CD14-positive monocyte (primary cell): ENCODE data around the gene WDR5. TPM values are rescaled to one million over a fixed set of nuclear protein-coding genes. Genes with fewer than 3 reads are reported as not detected.

Source experiments
- DNase-seq, 3 donors: peaks; one replicate each; pipeline ENCODE4 v3.0.0-alpha.2; 2011 to 2022
- H2AFZ ChIP-seq: 2 replicates; pipeline ENCODE4 v1.6.0; 2012; ENCODE audit warnings: mild to moderate bottlenecking, low read depth, low read length, inconsistent platforms; ENCODE audit not compliant: insufficient read depth, poor library complexity, severe bottlenecking
- H3K27ac ChIP-seq, 2 donors: 1 replicate in 1 of 2; 2 replicates in 1 of 2; pipeline ENCODE4 v1.5.1; 2012 to 2013; ENCODE audit warnings: low read length in 2 of 2, control low read depth in 1 of 2, inconsistent platforms in 1 of 2, low read depth in 1 of 2, mild to moderate bottlenecking in 1 of 2
- H3K27me3 ChIP-seq, 2 donors: one replicate each; pipeline versions ENCODE4 v1.6.0 to v1.6.1; 2011 to 2013; ENCODE audit warnings: low read length in 2 of 2; ENCODE audit not compliant: control insufficient read depth in 2 of 2, insufficient read depth in 2 of 2
- H3K36me3 ChIP-seq, 2 donors: replicated peaks in 1 of 2; 1 replicate in 1 of 2; 2 replicates in 1 of 2; pipeline versions ENCODE4 v1.5.1 to v1.6.1; 2012 to 2013; ENCODE audit warnings: low read length in 2 of 2, control low read depth in 1 of 2, inconsistent platforms in 1 of 2, mild to moderate bottlenecking in 1 of 2; ENCODE audit not compliant: insufficient read depth in 2 of 2, control insufficient read depth in 1 of 2
- H3K4me1 ChIP-seq, 2 donors: 1 replicate in 1 of 2; 2 replicates in 1 of 2; pipeline versions ENCODE4 v1.5.1 to v1.6.1; 2012 to 2013; ENCODE audit warnings: low read length in 2 of 2, control low read depth in 1 of 2, inconsistent platforms in 1 of 2, mild to moderate bottlenecking in 1 of 2, moderate library complexity in 1 of 2; ENCODE audit not compliant: insufficient read depth in 2 of 2, control insufficient read depth in 1 of 2
- H3K4me2 ChIP-seq: replicated peaks from 2 replicates; pipeline ENCODE3; 2012; ENCODE audit warnings: low read length, moderate library complexity, mild to moderate bottlenecking; ENCODE audit not compliant: poor library complexity, severe bottlenecking; ENCODE audit errors: extremely low read depth
- H3K4me3 ChIP-seq, 3 experiments: fragments of 200-600 bp in 1 of 3; sonication (generic) in 1 of 3; replicated peaks in 1 of 3; 1 replicate in 2 of 3; 2 replicates in 1 of 3; pipeline ENCODE4 v1.5.1; 2011 to 2013; ENCODE audit warnings: low read length in 3 of 3, mild to moderate bottlenecking in 3 of 3, control low read depth in 2 of 3, low read depth in 2 of 3, inconsistent platforms in 1 of 3, moderate library complexity in 1 of 3
- H3K79me2 ChIP-seq: 2 replicates; pipeline ENCODE4 v1.6.0; 2012; ENCODE audit warnings: mild to moderate bottlenecking, control low read depth, inconsistent platforms, low read length, moderate library complexity; ENCODE audit not compliant: insufficient read depth
- H3K9ac ChIP-seq: 2 replicates; pipeline ENCODE4 v1.6.0; 2017; ENCODE audit warnings: low read length, mild to moderate bottlenecking; ENCODE audit not compliant: insufficient read depth, poor library complexity, severe bottlenecking
- H3K9me3 ChIP-seq, 2 donors: replicated peaks in 1 of 2; 1 replicate in 1 of 2; 2 replicates in 1 of 2; pipeline versions ENCODE4 v1.5.1 to v1.6.1; 2012 to 2013; ENCODE audit warnings: low read length in 2 of 2, control low read depth in 1 of 2; ENCODE audit not compliant: control insufficient read depth in 1 of 2, insufficient read depth in 1 of 2
- H4K20me1 ChIP-seq: 2 replicates; pipeline ENCODE4 v1.6.0; 2012; ENCODE audit warnings: mild to moderate bottlenecking, low read length, control low read depth, moderate library complexity; ENCODE audit not compliant: insufficient read depth
- H3K27ac Mint-ChIP-seq, 7 donors: one replicate each; pipeline ENCODE4 v1.8.0; 2020; ENCODE audit warnings: mild to moderate bottlenecking in 7 of 7, mixed read lengths in 7 of 7, moderate library complexity in 6 of 7, inconsistent platforms in 2 of 7
- H3K27me3 Mint-ChIP-seq, 3 donors: one replicate each; pipeline ENCODE4 v1.8.0; 2021 to 2022; ENCODE audit warnings: low read depth in 3 of 3, mild to moderate bottlenecking in 3 of 3, mixed read lengths in 3 of 3, moderate library complexity in 3 of 3, inconsistent platforms in 1 of 3
- H3K36me3 Mint-ChIP-seq, 2 donors: one replicate each; pipeline ENCODE4 v1.8.0; 2020; ENCODE audit warnings: mixed read lengths in 2 of 2, inconsistent platforms in 1 of 2, mild to moderate bottlenecking in 1 of 2
- H3K4me1 Mint-ChIP-seq: one replicate; pipeline ENCODE4 v1.8.0; 2020; ENCODE audit warnings: mild to moderate bottlenecking, mixed read lengths
- H3K4me3 Mint-ChIP-seq, 2 donors: one replicate each; pipeline ENCODE4 v1.8.0; 2020; ENCODE audit warnings: mild to moderate bottlenecking in 2 of 2, mixed read lengths in 2 of 2, moderate library complexity in 1 of 2
- H3K9me3 Mint-ChIP-seq, 7 donors: one replicate each; pipeline ENCODE4 v1.8.0; 2020 to 2022; ENCODE audit warnings: mixed read lengths in 7 of 7, mild to moderate bottlenecking in 6 of 7, moderate library complexity in 6 of 7, inconsistent platforms in 2 of 7
- WGBS: methylation state at CpG from one replicate; pipeline ENCODE4 v1.1.5; 2013; ENCODE audit warnings: missing lambda C conversion rate; ENCODE audit not compliant: insufficient coverage; 5-methylcytosine and 5-hydroxymethylcytosine counted together
- intact Hi-C, 2 donors: fragments of 100-400 bp; cut with micrococcal nuclease; formaldehyde crosslinking; loops; one replicate each; pipeline versions ENCODE4 v1.15.0 to v1.15.1; 2023
- polyA plus RNA-seq, 3 donors: library from polyadenylated mRNA; depleted of rRNA in 1 of 3; unstranded in 2 of 3; stranded (reverse) in 1 of 3; fragments of 300-500 nt in 2 of 3; fragments of >200 nt in 1 of 3; fragmentation: Illumina TruSeq in 2 of 3; gene quantifications; 1 replicate in 2 of 3; 2 replicates in 1 of 3; pipeline ENCODE4 v1.2.3, GENCODE V29; 2012 to 2021
- TF ChIP-seq, protein P1 (sequence below): fragments of 200-600 bp; IDR thresholded peaks from one replicate; pipeline ENCODE4 v1.8.0; 2022; ENCODE audit warnings: antibody characterized with exemption, mild to moderate bottlenecking

Gene WDR5
- polyA plus RNA-seq, 3 donors: 8.7 to 17.3 (median 10.2) TPM

DNA sequence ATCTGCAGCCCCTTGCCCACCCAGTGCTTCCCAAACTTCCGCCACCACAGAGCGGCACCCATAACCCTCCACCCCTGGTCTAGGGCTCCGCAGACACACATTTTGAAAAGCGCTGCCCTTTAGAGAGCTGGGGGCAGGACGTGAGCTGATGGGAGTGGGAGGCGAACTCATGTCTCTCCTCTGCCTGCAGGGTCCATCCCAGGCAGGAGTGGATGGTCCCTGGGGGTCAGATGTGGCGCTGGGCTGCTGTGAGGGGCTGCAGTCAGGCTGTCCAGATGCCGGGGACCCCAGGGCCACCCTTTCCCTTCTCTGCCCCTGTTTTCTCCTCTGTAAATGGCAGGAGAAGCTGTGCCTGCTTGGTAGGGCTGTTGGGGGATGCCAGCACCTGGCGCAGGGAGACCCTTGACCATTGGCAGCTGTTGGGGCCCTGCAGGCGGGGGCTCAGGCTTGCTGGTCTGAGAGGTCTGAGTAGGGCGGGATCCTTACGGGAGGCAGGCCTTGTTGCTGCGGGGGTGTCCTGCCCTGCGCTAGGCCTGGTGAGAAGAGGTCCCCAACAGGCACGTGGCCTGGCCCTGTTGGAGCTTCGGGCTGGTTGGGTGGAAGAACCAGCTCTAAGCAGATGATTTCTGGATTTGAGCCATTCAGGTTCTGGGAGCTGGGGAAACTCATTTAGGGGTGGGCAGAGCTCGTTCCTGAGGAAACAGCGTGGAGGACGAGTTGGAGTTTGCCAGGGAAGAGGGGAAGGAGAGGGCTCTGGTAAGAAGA is 38.8 kb downstream of the WDR5 start:
- intact Hi-C loops: loop anchor here in 1 of 2 donors (5.0 kb wide), 2 partner anchors 68 to 143 kb away; no protein-coding TSS in a partner anchor
- H3K4me2 ChIP-seq: peak overlapping the region; percentile 55
- DNase-seq: no peak

DNA sequence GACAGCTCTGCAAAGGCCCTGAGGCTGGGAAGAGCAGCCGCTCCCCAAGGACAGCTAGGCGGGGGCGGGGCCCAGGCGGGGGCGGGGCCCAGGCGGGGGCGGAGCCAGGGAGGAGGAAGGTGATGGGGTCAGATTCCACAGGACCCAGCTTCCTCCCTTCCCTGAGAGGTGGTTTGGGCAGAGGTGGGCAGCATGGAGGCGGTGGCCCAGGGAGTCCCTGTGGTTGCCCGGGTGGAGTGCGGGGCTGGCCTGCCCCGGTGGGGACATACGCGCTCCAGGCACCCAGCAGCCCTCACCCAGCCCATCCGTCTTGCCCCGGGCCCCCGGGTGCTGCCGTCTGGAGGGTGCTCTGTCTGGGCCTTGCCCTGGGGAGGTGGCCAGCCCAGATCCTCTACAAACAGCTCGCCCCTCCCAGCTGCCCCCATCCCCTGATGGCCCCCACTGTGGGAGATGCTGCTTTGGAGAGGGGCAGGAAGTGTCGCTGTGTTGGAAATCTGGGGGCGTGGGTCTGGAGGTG is 39.5 kb downstream of the WDR5 start:
- Histone ChIP-seq H3K4me3 (peak overlapping the region in 1 of 3 experiments; percentile 53), H3K79me2 (no peaks in the 10 kb centered on the region), H4K20me1 (no peaks in the 10 kb centered on the region), H3K4me2 (peak overlapping the region; percentile 55), H3K36me3 (no peaks in the 10 kb centered on the region), H2AFZ (no peak overlapping the region), H3K9me3 (no peaks in the 10 kb centered on the region), H3K27me3 (peaks cover 0 to 2% of the 10 kb centered on the region in 2 donors), H3K9ac (no peak overlapping the region), H3K27ac (no peak overlapping the region), H3K4me1 (peaks cover 3 to 6% of the 10 kb centered on the region in 2 donors)
- 93% methylated on average over 2 of the region's 20 CpGs for WGBS
- TF ChIP-seq, protein P1, sequence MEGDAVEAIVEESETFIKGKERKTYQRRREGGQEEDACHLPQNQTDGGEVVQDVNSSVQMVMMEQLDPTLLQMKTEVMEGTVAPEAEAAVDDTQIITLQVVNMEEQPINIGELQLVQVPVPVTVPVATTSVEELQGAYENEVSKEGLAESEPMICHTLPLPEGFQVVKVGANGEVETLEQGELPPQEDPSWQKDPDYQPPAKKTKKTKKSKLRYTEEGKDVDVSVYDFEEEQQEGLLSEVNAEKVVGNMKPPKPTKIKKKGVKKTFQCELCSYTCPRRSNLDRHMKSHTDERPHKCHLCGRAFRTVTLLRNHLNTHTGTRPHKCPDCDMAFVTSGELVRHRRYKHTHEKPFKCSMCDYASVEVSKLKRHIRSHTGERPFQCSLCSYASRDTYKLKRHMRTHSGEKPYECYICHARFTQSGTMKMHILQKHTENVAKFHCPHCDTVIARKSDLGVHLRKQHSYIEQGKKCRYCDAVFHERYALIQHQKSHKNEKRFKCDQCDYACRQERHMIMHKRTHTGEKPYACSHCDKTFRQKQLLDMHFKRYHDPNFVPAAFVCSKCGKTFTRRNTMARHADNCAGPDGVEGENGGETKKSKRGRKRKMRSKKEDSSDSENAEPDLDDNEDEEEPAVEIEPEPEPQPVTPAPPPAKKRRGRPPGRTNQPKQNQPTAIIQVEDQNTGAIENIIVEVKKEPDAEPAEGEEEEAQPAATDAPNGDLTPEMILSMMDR: no peak
- intact Hi-C loops: no loop called here
- Mint-ChIP-seq H3K27me3 (peaks cover 14 to 37% (median 15%) of the 10 kb centered on the region in 3 donors), H3K27ac (peak overlapping the region in 4 of 7 donors; percentile 40 to 83 (median 62)), H3K36me3 (no peaks in the 10 kb centered on the region), H3K4me3 (peak overlapping the region in 1 of 2 donors; percentile 38), H3K9me3 (no peaks in the 10 kb centered on the region), H3K4me1 (peaks cover 30% of the 10 kb centered on the region)
- peak; percentile 25 to 38 (median 33) for DNase-seq

More for the DNA sequence above, 38.8 kb downstream of the WDR5 start:
- Histone ChIP-seq H4K20me1 (no peaks in the 10 kb centered on the region), H3K27ac (peak overlapping the region; percentile 27 to 41), H3K4me1 (peaks cover 6 to 9% of the 10 kb centered on the region in 2 donors), H3K4me3 (peak overlapping the region in 1 of 3 experiments; percentile 53), H3K36me3 (no peaks in the 10 kb centered on the region), H3K27me3 (peaks cover 0 to 2% of the 10 kb centered on the region in 2 donors), H3K79me2 (no peaks in the 10 kb centered on the region), H3K9me3 (no peaks in the 10 kb centered on the region), H2AFZ (no peak overlapping the region), H3K9ac (no peak overlapping the region)
- Mint-ChIP-seq H3K4me1 (peaks cover 31% of the 10 kb centered on the region), H3K27ac (peak overlapping the region in 6 of 7 donors; percentile 40 to 83 (median 61)), H3K9me3 (no peaks in the 10 kb centered on the region), H3K27me3 (peaks cover 12 to 34% (median 12%) of the 10 kb centered on the region in 3 donors), H3K4me3 (peak overlapping the region; percentile 38 to 76), H3K36me3 (no peaks in the 10 kb centered on the region)
- TF ChIP-seq, protein P1: no peak
- 81% methylated on average over 14 of the region's 19 CpGs for WGBS
